Endodermal cell (in vitro differentiated cells): ENCODE results near the gene CCSER1. TPM values are rescaled to one million over a fixed set of nuclear protein-coding genes. Genes with fewer than 3 reads are reported as not detected.

Experiments used
- DNase-seq: peaks from one replicate; pipeline ENCODE4 v3.0.0-alpha.2; 2017
- H3K27ac ChIP-seq: 2 replicates; pipeline ENCODE4 v1.5.1; 2013; ENCODE audit warnings: mild to moderate bottlenecking, low read depth, low read length, moderate library complexity
- H3K27me3 ChIP-seq: 2 replicates; pipeline ENCODE4 v1.6.1; 2013; ENCODE audit warnings: mild to moderate bottlenecking, low read length, moderate library complexity; ENCODE audit not compliant: insufficient read depth, control insufficient read depth, poor library complexity, severe bottlenecking
- H3K36me3 ChIP-seq: 2 replicates; pipeline ENCODE4 v1.7.0; 2013; ENCODE audit warnings: mild to moderate bottlenecking, low read length, moderate library complexity; ENCODE audit not compliant: control insufficient read depth, insufficient read depth
- H3K4me1 ChIP-seq: one replicate; pipeline ENCODE4 v1.7.0; 2013; ENCODE audit warnings: low read length; ENCODE audit not compliant: control insufficient read depth, insufficient read depth
- H3K4me3 ChIP-seq: 2 replicates; pipeline ENCODE4 v1.5.1; 2013; ENCODE audit warnings: mild to moderate bottlenecking, low read length, moderate library complexity
- H3K9ac ChIP-seq: 2 replicates; pipeline ENCODE4 v1.6.1; 2013; ENCODE audit warnings: mild to moderate bottlenecking, low read length, moderate library complexity; ENCODE audit not compliant: poor library complexity, severe bottlenecking; ENCODE audit errors: extremely low read depth
- H3K9me3 ChIP-seq: 2 replicates; pipeline ENCODE4 v1.6.1; 2013; ENCODE audit warnings: mild to moderate bottlenecking, low read length, moderate library complexity; ENCODE audit not compliant: control insufficient read depth
- H3K27ac Mint-ChIP-seq: 2 replicates; pipeline ENCODE4 v1.8.0; 2020; ENCODE audit warnings: mixed read lengths
- H3K27me3 Mint-ChIP-seq: 2 replicates; pipeline ENCODE4 v1.8.0; 2021; ENCODE audit warnings: mild to moderate bottlenecking, mixed read lengths; ENCODE audit not compliant: insufficient read depth
- H3K36me3 Mint-ChIP-seq: 2 replicates; pipeline ENCODE4 v1.8.0; 2020; ENCODE audit warnings: low read depth, mixed read lengths
- H3K4me1 Mint-ChIP-seq: 2 replicates; pipeline ENCODE4 v1.8.0; 2020; ENCODE audit warnings: mixed read lengths
- H3K4me3 Mint-ChIP-seq: 2 replicates; pipeline ENCODE4 v1.8.0; 2020; ENCODE audit warnings: mild to moderate bottlenecking, moderate library complexity, mixed read lengths
- H3K9me3 Mint-ChIP-seq: 2 replicates; pipeline ENCODE4 v1.8.0; 2020; ENCODE audit warnings: mild to moderate bottlenecking, mixed read lengths
- CTCF ChIP-seq: fragments of 200-600 bp; sonication (generic); conservative IDR thresholded peaks from 2 replicates; pipeline ENCODE4 v1.5.0; 2021; ENCODE audit warnings: antibody characterized with exemption, mild to moderate bottlenecking
- WGBS, 2 experiments: methylation state at CpG; one replicate each; pipeline versions ENCODE4 v1.1.5 to v1.1.7; 2013; ENCODE audit warnings: missing lambda C conversion rate in 2 of 2, mixed read lengths in 1 of 2; ENCODE audit not compliant: insufficient coverage in 1 of 2, insufficient read length in 1 of 2; 5-methylcytosine and 5-hydroxymethylcytosine counted together
- total RNA-seq, 2 donors: library from RNA; stranded (reverse); fragmentation: NEBNext Ultra II Directional in 1 of 2; extraction: Animal tissue kit (Norgen Biotek cat#: 25700) in 1 of 2; gene quantifications; 2 replicates in 1 of 2; 3 replicates in 1 of 2; pipeline ENCODE4 v1.2.1, GENCODE V29; 2021

CCSER1 gene
- total RNA-seq, 2 donors from 2014 or later, result 1.1 to 2.2 TPM

GRCh38 chr4:90769251-90769650 lies 642.1 kb downstream of the CCSER1 start:
- no peaks in the 10 kb centered on the region for H3K4me1 ChIP-seq
- no peaks in the 10 kb centered on the region for H3K4me1 Mint-ChIP-seq
- no peaks in the 10 kb centered on the region for H3K9me3 Mint-ChIP-seq
- no peak overlapping the region for H3K4me3 ChIP-seq
- no peak overlapping the region for H3K27ac ChIP-seq
- no peak for DNase-seq
- no peaks in the 10 kb centered on the region for H3K27me3 Mint-ChIP-seq
- 79 to 82% methylated on average over 1 of the region's 1 CpG for WGBS, 2 experiments
- no peaks in the 10 kb centered on the region for H3K36me3 ChIP-seq
- H3K27ac Mint-ChIP-seq, result no peak overlapping the region
- no peak overlapping the region for H3K9ac ChIP-seq
- H3K36me3 Mint-ChIP-seq, result no peaks in the 10 kb centered on the region
- no peak for TF ChIP-seq CTCF
- no peaks in the 10 kb centered on the region for H3K9me3 ChIP-seq
- H3K27me3 ChIP-seq, result no peaks in the 10 kb centered on the region
- H3K4me3 Mint-ChIP-seq, result no peak overlapping the region

- no peaks in the 10 kb centered on the region for H3K36me3 Mint-ChIP-seq
- peaks cover 12% of the 10 kb centered on the region for H3K4me1 Mint-ChIP-seq
- Histone ChIP-seq H3K9me3 (no peaks in the 10 kb centered on the region), H3K36me3 (no peaks in the 10 kb centered on the region), H3K4me1 (peaks cover 6% of the 10 kb centered on the region), H3K4me3 (no peak overlapping the region), H3K9ac (no peak overlapping the region), H3K27ac (no peak overlapping the region), H3K27me3 (no peaks in the 10 kb centered on the region)
- DNase-seq, result no peak
- no CpG with 5 or more reads among the region's 1 CpG for WGBS, 2 experiments
- peaks cover 2% of the 10 kb centered on the region for H3K9me3 Mint-ChIP-seq
- no peaks in the 10 kb centered on the region for H3K27me3 Mint-ChIP-seq
- H3K27ac Mint-ChIP-seq, result no peak overlapping the region
- no peak for TF ChIP-seq CTCF
- H3K4me3 Mint-ChIP-seq, result no peak overlapping the region
These were observed 653.0 kb downstream of the CCSER1 start for GRCh38 chr4:90780193-90780592.

DNA sequence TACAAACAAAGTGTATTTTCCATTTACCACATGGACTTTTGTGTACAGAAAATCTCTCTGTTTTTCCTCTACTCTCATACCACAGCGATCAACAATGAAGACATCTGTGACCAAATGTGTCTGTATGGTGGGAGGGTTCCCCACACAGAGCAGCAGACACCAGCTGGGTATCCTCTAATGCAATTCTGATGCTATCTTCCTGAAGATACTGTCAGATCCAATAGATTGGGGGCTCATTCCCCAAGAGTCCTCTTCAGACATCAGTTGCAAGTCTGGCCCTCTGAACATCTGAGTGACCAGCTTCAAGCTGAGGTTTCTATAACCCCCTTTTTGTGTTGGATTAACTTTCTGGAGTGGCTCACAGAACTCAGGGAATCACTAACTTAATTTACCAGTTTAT lies 659.4 kb downstream of the CCSER1 start:
- H3K9me3 Mint-ChIP-seq, result peaks cover 2% of the 10 kb centered on the region
- H3K4me1 Mint-ChIP-seq, result no peaks in the 10 kb centered on the region
- H3K9ac ChIP-seq, result no peak overlapping the region
- no peaks in the 10 kb centered on the region for H3K27me3 ChIP-seq
- no peak overlapping the region for H3K27ac Mint-ChIP-seq
- H3K27ac ChIP-seq, result no peak overlapping the region
- no peaks in the 10 kb centered on the region for H3K27me3 Mint-ChIP-seq
- peaks cover 16% of the 10 kb centered on the region for H3K9me3 ChIP-seq
- H3K4me3 ChIP-seq, result no peak overlapping the region
- H3K4me1 ChIP-seq, result no peaks in the 10 kb centered on the region
- no peak for TF ChIP-seq CTCF
- 100% methylated on average over 1 of the region's 1 CpG; no CpG with 5 or more reads in 1 of the 2 experiments for WGBS, 2 experiments
- no peak overlapping the region for H3K4me3 Mint-ChIP-seq
- H3K36me3 Mint-ChIP-seq, result no peaks in the 10 kb centered on the region
- DNase-seq, result no peak
- no peaks in the 10 kb centered on the region for H3K36me3 ChIP-seq
